GM12891 (cell line): ENCODE results near the gene UQCRFS1.

Experiments
- POLR2A ChIP-seq: IDR thresholded peaks from 2 replicates; pipeline ENCODE4 v1.6.1; 2011; ENCODE audit warnings: low read depth, low read length, control low read depth
- POLR2AphosphoS5 ChIP-seq: IDR thresholded peaks from 2 replicates; pipeline ENCODE4 v1.6.1; 2011; ENCODE audit warnings: low read depth, low read length, control low read depth
- POU2F2 ChIP-seq: IDR thresholded peaks from 2 replicates; pipeline ENCODE4 v1.6.1; 2011; ENCODE audit warnings: low read depth, mild to moderate bottlenecking, control low read depth, low read length, moderate library complexity
- SPI1 ChIP-seq: IDR thresholded peaks from 2 replicates; pipeline ENCODE4 v1.6.1; 2011; ENCODE audit warnings: low read depth, low read length, control low read depth
- TAF1 ChIP-seq: IDR thresholded peaks from 2 replicates; pipeline ENCODE4 v1.6.1; 2011; ENCODE audit warnings: low read depth, low read length, control low read depth

DNA sequence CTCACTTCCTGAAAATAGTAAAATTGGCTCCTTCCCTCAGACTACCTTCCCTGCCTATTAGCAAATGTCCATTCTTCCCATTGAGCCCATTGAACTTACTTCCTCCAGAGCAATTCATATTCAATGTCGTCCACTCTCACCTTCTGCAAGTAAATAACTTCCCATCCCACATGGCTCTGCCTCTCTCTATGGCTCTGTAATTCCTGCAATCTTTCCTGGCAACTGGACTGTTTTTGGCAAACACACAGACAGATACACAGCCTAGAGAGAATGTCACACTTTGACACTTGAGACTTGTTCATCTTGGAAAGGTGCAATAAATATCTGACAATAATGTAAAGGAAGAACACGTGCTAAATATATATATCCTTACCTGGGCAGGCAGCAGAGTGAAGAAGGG lies 18.3 kb downstream of the UQCRFS1 start:
- no peak for TF ChIP-seq POLR2A
- no peak for TF ChIP-seq POLR2AphosphoS5
- no peak for TF ChIP-seq TAF1
- TF ChIP-seq SPI1 = no peak
- no peak for TF ChIP-seq POU2F2
